Measurements from ENCODE around the gene TMEFF1.

Gene TMEFF1

DNA sequence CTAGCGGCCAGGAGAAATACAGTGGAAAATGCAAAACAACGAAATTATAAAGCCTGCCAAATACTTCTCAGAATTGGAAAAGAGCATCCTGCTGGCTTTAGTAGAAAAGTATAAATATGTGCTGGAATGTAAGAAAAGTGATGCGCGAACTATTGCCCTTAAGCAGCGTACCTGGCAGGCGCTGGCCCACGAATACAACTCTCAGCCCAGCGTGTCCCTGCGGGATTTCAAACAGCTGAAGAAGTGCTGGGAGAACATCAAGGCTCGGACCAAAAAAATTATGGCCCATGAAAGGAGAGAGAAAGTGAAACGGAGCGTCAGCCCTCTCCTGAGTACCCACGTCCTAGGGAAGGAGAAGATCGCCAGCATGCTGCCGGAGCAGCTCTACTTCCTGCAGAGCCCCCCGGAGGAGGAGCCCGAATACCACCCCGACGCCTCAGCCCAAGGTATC, 31.0 kb upstream of the TMEFF1 start:
- no peak overlapping the region for H3K4me3 ChIP-seq (ENCODE audit: low read depth, low read length)
- TF ChIP-seq, protein P1, sequence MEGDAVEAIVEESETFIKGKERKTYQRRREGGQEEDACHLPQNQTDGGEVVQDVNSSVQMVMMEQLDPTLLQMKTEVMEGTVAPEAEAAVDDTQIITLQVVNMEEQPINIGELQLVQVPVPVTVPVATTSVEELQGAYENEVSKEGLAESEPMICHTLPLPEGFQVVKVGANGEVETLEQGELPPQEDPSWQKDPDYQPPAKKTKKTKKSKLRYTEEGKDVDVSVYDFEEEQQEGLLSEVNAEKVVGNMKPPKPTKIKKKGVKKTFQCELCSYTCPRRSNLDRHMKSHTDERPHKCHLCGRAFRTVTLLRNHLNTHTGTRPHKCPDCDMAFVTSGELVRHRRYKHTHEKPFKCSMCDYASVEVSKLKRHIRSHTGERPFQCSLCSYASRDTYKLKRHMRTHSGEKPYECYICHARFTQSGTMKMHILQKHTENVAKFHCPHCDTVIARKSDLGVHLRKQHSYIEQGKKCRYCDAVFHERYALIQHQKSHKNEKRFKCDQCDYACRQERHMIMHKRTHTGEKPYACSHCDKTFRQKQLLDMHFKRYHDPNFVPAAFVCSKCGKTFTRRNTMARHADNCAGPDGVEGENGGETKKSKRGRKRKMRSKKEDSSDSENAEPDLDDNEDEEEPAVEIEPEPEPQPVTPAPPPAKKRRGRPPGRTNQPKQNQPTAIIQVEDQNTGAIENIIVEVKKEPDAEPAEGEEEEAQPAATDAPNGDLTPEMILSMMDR (IDR thresholded peaks at IDR 0.05; ENCODE audit: insufficient read depth, low read depth, low read length, missing control alignments): no peak
- DNase-seq (ENCODE audit: low read depth): no peak

DNA sequence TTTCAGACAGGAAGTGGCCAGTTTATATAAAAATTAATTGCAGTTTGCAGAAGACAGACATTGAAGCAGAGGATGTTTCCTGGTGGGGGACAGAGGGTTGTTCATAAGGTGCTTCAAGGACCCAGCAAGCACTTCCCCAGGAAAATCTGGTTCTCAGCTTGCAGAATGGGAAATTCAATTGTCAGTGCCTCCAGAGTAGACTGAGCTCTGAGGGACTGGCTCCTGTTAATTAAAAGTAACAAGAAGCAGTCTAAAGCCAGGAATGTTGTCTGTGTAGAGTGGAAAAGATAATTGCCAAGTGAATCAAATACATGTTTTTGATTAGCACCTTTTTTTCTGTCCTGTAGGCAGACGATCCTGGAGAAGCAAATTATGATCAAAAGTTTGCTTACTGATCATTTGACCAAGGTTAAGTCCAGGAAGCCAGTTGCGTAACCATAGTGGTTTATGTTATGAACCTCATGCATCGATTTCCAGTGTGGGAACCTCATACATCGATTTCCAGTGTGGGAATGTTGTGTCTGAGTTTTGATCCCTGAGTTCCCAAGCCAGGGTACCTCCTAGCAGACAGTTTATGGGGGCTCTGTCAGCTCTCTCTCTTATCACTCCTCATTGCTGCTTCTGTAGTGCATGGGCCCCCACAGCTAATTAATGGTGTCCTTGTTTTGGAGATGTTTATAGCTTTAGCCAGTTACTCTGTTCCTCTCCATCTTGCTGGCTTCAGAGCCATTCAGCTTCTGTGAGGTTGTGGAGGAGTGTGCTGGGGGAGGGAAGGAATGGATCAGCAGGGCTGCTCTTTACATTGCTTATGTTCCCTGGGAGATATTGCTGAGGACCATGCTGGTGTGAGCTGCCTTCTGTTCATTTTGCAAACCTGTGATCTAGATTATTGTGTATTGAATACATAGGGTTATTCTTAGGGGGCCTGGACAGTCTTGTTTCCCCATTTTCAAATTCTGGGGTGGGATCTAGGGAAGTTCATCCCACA, 28.9 kb upstream of the TMEFF1 start:
- H3K4me3 ChIP-seq (ENCODE audit: low read depth, low read length): no peak overlapping the region
- TF ChIP-seq, protein P1 (IDR thresholded peaks at IDR 0.05; ENCODE audit: insufficient read depth, low read depth, low read length, missing control alignments): no peak
- DNase-seq (ENCODE audit: low read depth): no peak

- DNase-seq (ENCODE audit: low read depth): no peak
- H3K4me3 ChIP-seq (ENCODE audit: low read depth, low read length): no peak overlapping the region
- TF ChIP-seq, protein P1 (IDR thresholded peaks at IDR 0.05; ENCODE audit: insufficient read depth, low read depth, low read length, missing control alignments): no peak
Measured at GRCh38 chr9:100445161-100445902, 27.6 kb upstream of the TMEFF1 start.

DNA sequence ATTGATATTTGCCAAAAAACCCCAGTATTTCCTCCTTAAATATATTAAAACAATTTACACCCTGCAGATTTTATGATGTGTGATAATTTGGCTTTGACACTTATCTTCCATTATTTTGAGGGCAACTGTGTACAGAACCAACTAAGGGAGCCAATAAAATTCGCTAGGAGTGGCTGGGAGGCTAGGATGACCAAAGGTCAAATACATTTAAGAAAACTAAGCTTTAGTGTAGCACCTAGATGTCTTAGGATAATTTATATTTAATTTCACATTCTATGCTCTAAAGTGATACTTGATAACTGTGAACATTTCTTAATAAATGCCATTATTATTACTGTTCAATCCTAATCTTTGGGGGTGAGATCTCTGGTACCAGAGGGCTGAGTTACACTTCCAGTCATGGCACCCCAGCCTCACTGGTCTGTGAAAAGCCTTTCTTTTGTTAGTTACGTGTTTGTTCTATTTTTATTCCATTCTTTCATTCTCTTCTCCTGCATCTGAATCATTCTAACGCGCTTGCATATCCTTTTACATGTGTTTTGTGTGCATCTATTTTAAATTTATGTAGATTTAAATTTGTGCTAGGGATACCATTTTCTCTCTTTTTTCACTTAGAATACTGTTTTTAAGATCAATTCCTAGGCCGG, 26.9 kb upstream of the TMEFF1 start:
- TF ChIP-seq, protein P1 (IDR thresholded peaks at IDR 0.05; ENCODE audit: insufficient read depth, low read depth, low read length, missing control alignments): no peak
- no peak for DNase-seq (ENCODE audit: low read depth)

DNA sequence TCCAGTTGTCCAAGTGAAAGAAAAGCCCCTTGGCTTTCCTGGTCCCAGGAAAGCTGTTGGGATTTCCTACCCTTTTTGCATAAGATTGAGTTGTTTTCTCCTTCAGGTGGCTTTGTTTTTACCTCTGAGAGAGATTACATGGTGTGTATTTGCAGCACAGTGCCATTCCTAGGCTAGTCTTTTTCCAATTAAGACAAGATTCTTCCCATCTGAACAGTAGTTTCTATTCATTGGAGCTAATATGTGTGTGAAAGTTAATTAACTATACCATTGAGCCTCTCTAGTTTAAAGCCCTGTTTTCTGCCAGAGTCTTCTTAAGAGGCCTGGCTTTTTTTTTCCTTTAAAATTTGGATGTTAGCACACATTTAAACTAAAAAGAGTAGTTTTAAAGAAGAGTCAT, 25.9 kb upstream of the TMEFF1 start:
- TF ChIP-seq, protein P1 (IDR thresholded peaks at IDR 0.05; ENCODE audit: insufficient read depth, low read depth, low read length, missing control alignments): no peak
- no peak overlapping the region for H3K4me3 ChIP-seq (ENCODE audit: low read depth, low read length)
- no peak for DNase-seq (ENCODE audit: low read depth)

More for the DNA sequence above, 26.9 kb upstream of the TMEFF1 start:
- H3K4me3 ChIP-seq (ENCODE audit: low read depth, low read length): no peak overlapping the region

GRCh38 chr9:100448266-100448665, 24.7 kb upstream of the TMEFF1 start:
- no peak overlapping the region for H3K4me3 ChIP-seq (ENCODE audit: low read depth, low read length)
- TF ChIP-seq, protein P1 (IDR thresholded peaks at IDR 0.05; ENCODE audit: insufficient read depth, low read depth, low read length, missing control alignments): no peak
- no peak for DNase-seq (ENCODE audit: low read depth)
